Activated CD8-positive, alpha-beta memory T cell treated with anti-CD3 and anti-CD28 coated beads, Interleukin-2, amount 50 U/mL, for 1 hour (primary cell): Measurements from ENCODE around the gene COG7.
"Not testable (repeated sequence)": the region's sequence is repeated elsewhere in the genome, so short reads cannot be mapped to it uniquely, and the experiment has no call there.

ENCODE experiments used
- DNase-seq: peaks from one replicate; pipeline ENCODE4 v3.0.0-alpha.2; 2020; ENCODE audit errors: extremely low read depth

Gene COG7

DNA sequence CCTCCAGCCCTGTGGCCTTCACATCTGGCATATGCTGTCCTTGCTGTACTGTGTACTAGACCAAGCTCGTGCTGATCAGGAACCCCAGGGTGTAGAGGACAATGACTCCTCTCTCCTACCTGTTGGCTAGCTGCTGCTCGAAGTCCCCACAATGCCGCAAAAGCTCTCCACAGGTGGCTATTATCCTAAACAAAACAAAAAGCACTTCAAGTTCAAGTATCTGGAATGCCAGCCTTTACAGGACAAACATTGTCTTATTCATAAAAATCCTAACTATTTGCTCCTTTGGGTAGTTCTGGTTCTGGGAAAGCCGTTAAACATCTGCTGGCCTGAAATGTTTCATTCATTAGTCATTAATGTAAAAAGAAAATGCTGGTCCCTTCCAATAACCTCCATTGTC is 42.8 kb downstream of the COG7 start:
- DNase-seq = no peak

DNA sequence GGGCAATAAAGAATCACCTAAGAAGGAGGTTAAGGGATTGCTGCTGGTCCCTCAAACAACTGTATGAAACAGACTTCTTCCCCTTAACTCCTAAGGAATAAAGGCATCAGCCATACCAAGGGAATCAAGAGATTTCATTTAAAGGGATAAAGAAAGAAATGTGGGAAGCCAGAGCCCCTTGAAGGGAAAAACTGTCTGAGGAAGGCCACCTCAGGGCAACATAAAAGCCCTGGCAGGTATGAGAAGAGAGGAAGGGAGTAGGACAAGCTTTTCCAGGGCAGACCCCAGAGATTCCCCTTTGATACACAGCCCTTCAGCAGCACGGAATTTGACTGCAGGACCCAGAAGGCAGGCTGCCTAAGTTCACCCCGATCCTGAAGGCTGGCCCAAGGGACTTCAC is 43.5 kb downstream of the COG7 start:
- DNase-seq = no peak

DNA sequence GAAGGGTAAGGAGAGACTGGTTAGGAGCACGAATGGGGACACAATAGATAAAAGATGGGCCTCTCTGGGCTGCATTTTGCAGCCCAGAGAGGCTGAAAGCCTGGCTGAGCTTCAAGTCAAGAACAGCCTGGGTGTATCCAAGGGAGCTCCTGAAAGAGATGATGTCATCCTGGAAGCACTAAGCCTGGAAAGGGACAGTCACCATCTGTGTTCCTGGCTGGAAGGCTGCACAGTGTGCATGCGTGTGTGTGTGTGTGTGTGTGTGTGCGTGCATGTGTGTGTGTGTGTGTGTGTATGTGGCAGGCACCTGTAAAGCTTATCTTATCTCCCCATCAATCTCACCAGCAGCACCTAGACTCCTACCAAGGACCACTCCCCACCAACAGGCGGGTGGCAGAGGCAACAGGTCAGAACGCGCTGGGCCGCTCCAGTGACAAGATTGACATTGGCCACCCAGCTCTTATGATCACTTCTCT is 44.1 kb downstream of the COG7 start:
- DNase-seq = no peak

DNA sequence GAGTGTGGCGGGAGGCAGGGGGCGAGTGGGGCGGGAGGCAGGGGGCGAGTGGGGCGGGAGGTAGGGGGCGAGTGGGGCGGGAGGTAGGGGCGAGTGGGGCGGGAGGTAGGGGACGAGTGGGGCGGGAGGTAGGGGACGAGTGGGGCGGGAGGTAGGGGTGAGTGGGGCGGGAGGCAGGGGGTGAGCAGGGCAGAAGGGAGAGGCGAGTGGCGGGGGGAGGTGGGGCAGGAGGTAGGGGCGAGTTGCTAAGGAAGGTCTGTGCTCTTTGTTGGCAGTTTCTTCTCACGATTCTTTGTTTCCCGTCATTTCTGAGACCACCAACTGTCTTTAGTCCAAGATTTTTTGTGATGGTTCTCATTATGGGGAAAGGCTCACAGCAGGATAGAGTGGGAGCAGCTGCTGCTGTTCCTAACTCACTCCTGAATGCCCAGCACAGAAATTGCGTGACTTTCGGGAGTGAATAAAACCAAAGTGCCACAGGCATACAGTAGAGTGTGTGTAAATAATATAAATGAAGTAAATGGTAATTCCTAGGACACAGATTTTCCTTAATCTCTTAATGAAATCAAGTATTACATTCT is 44.7 kb downstream of the COG7 start:
- no peak for DNase-seq

DNA sequence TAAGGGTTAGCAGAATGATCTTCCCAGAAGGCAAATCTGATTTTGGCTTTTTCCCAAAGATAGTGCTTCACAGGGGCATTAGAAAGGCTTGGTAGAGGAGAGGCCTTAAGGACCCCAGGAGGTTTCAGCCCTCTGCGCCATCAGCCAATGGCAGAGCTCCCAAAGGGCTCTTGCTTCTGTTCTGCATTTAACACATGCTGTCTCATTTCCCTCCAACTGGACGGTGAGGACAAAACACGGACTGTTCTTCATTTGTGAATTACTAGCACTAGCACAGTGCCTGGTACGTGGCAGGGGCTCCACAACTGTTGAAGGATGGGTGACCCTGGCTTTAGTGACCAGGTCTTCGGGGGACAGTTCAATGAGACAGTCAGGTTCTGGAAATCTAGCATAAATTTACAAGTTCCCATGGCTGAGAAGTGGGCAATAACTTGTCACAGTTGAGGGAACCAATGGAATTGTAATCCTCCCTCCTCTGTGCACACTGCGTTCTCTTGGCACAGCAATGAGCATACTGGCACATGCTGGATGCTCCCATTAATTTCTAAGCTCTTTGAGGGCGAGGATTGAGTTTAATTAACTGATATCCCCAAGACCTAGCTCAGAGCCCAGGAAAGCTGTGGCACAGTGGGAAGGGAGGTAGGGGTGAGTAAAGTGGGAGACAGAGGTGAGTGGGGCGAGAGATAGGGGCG is 45.4 kb downstream of the COG7 start:
- DNase-seq = no peak

DNA sequence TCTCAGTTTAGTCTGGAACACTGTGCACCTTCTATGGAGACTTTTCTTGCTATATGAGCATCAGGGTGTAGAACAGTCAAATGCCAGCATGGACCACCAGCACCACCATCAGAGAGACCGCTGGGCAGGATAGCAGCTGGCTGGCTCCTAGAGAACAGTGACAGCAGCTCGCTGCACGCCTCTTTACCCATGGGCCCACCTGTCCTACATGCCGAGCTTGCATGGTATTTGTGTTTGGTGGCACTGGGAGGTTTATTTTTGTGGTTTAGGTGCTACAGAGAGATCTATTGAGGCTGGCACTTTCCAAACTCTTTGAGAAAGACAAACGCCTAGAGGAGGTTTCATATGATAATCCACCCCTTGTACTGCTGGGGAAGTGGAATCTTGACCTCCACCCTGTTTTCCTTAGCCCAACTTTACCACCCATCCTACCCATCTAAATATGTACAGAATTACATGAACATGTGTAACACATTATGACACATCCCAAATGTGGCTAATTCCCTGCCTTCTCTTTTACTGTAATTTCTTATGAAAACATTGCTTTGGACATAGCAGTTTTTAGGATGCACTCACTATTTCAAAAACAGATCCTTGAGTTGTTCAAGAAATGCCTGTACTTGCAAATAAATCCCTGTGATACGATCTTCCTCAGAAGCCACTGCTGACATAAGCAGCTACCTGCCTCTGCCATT is 46.3 kb downstream of the COG7 start:
- no peak for DNase-seq

DNA sequence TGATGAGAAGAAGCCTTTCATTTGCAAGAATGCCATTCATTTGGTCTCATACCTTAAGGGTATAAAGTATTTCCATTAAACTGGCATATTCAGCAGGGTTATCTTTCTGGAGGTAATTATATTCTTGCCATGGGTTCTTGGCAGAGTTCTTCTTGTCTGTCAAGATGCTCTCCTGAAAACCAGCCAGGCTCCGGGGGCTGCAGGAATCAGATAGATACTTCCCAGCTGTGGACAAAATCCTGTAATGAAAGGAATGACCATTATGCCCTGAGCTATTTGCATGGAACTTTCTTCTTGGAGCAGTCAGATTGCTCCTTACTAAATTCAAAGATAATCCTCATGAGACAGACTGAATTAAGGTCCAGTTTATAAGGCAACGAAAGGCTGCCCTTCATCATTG is 47.0 kb downstream of the COG7 start:
- no peak for DNase-seq

DNA sequence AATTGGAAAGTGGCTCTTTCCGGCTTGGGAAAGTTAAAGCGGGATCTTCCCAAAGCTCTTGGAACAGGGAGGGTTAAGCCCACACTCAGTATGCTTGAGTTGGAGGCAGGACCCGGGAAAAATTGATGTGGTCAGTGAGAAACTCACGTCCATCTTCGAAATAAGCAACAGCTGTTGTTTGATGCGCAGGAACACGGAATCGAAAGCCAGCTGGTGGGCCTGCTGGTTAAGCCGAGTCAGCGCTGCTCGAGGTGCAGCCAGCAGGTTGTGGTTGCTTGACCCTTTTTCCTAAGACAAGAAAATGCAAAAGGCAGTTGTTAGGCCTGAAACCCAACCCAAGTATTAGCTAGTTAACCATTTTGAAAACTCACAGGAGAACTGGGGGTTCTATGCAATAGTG is 49.4 kb downstream of the COG7 start:
- DNase-seq = no peak

DNA sequence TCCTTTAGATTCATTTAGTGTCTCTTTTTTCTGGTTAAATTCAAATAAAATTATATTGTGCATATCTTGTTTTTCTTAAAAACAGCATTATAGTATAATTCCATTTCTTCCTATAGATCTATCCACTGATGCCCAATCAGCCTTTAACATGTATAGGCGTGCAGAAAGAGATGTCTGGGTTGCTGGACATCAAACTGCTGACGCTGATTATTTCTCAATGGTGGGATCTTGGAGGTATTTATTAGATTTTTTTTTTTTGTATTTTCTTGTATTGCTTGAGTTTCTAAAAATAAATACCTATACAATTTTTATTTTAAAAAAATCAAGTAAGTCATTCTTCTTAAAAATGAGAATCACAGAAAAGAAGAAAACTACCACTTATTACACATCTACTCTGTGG is 50.9 kb downstream of the COG7 start:
- DNase-seq = no peak

DNA sequence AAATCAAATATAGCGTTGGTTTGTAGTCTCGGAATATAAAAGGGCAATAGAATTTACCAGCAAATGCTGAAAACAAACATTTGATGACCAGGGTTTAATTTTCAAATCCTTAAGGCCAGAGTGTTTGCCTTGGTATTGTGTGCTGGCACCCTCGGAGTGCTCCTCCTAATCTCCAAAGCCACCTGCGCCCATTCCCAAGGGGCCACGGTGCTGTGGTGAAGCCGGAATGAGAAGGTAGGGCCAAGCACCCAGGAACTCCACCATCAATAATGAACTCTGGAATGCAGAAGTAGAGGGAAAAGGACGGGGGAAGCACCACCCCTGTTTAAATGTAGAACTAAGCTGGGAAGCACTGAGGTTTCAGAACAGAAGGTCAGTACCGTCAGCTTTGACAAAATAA is 51.9 kb downstream of the COG7 start:
- DNase-seq = no peak

DNA sequence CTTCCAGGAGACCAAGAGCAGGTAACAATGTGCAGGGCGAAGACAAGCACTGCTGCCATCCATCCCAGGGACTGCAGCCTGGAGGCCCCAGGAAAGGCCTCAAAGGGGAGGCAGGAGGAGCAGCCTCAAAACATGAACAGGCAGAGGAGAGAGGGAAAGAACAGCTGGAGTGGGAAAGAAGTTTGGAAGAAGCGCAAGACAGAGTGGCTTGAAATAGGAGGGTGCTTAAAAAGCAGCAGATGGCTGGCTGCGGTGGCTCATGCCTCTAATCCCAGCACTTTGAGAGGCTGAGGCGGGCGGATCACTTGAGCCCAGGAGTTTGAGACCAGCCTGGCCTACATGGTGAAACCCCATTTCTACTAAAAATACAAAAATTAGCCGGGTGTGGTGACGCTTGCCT is 52.5 kb downstream of the COG7 start:
- not testable (repeated sequence) for DNase-seq

DNA sequence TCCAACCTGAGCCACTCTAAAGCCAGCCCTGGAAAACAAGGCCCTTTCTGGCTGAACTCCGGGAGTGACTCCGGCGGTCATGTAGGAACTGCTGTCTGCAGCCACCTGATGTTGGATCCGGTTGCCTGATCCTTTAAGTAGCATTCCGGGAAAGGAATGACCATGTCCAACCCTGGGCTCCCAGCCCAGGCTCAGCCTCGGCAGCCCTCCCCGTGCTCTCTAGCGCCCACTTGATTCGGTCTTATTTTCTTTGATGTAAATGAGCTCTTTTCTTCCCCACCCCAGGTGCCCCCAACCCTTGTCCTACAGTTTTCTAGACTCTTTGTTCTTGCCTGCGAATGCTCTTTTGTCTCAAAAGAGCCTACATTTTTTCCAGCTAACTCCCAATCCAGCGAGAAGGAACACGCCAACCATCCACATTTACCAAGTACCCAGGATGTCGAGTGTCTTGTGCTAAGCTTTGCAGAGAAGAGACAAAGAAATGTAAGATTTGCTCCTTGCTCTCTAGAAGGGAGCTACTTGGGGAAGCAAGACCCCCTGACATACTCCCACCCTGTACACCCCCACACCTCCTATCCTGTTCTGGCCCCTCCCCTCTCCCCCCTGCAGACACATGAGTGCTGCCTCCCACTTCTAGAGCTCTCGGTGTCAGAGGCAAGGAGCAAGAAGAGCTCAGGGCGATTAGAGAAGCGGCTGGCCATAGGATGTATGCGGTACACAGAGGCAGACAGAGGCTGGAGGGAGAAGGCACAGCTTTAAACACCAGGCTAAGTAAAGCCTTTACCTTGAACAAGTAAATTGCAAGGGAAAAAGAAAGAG is 53.8 kb downstream of the COG7 start:
- DNase-seq = no peak

DNA sequence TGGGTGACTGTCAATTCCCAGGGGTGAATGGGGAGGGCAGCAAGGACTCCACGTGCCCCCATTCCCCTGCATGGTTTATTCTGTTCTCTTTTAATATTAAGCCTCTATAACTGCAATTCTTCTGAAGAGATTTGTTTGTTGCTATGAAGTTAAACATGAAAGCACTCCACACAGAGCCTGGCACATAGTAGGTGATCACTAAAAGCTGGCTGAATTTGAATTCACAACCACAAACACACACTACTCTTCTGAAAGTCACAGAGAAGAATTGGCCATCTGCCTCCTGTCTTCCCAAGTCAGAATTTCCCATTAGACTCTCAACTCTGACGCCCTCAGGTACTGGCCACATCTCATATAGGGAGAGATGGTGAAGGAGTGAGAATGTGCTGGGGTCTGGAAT is 55.5 kb downstream of the COG7 start:
- DNase-seq = no peak

DNA sequence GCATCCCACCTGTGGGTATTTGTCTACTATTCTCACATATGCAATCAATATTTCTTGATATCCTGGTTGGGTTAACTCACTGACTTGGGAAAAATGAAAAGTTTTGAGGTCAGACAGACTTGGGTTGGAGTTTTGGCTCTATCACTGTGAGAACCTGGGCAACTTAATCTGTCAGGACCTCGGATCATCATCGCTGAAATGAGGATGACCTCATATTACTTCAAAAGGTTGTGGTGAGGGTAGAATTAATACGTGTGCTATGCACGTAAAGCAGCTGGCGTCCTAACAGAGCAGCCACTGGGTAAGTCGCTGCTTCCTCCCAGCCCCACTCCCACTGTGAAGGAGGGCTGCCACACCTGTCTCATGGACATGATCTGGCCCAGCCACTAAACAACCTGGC is 57.3 kb downstream of the COG7 start:
- DNase-seq = no peak

DNA sequence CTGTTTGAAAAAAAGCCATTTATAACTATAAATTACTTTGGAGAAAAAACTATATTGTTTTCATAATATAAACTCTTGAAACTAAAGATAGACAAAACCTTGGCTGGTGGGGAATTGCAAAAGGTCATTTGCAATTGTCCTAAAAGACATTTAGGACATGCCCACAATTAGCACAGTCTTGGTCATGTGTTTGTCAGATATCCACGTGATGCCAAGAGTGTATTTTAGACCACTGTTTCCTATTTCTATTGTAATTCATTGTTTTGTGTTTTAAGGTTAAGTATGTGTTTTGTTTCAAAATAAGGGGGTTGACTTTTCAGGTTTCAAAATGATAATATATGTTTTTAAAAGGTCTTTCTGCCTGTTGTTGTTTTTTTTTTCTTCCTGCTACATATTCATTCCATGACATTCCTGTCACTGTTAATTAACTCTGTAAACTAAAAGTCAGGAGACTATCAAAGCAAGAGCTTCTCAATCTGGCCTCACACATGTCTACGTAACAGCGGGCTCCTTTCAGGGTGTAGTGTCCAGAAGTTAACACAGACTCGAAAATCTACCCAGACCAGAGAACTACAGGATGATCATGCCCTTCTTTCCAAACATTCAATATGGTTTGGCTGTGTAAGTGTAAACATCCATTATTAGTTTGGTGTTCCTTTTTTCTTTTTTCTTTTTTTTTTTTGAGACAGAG is 58.7 kb downstream of the COG7 start:
- DNase-seq = no peak

DNA sequence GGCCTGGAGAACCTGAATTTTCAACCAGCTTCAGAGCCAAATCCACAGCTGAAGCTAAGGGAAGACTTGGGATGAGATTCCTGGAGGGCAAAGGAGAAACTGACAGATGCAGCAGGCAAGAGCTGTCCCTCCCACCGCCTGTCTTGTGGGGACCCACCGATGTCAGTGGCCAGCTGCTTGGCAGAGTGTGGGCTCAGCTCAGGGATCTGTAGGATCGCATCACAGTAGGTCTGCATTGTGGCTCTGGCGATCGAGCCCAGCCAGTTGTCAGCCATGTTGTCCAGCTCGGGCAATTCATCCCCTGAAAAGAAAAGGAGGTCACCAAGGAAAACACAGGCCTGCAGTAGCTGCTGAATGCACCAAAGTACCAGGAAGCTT is 60.8 kb downstream of the COG7 start:
- no peak for DNase-seq

DNA sequence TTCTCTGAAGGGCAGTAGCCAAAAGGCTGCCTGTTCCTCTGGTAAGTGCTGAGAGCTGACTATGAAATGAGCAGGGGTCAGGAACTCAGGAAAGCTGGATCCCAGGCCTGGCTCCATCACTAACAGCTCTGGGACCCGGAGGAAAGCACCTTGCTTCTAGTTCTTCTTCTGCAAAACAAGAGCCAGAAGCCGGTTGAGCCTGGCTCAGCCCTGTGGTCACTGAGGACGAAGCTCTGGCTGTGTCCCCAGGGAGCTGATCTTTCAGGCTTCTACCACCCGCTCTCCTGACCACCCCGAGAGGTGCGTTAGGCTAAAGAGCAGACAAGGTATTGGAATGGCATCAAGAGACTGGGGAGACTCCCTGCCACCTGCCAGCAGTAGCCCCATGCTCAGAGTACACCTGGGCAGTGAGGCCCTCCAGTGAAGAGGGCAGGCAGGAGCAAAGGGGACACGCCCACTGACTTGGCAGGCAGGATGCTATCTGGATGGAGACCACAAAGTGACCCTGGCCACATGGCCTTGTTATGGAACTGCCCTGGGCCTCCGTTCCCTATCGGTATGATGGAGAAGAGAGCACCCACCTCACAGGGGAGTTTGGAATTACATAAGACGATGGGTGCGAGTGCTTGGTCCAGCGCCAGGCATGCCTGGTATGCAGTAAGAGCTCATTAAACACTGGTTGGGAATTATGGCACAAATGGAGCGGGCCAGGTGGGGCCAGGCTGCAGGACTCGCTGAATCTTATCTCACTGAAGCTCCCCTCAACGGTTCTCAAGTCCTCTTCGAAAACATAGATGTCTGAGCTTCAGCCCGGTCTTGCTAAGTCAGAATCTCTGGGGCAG is 61.4 kb downstream of the COG7 start:
- DNase-seq = no peak

DNA sequence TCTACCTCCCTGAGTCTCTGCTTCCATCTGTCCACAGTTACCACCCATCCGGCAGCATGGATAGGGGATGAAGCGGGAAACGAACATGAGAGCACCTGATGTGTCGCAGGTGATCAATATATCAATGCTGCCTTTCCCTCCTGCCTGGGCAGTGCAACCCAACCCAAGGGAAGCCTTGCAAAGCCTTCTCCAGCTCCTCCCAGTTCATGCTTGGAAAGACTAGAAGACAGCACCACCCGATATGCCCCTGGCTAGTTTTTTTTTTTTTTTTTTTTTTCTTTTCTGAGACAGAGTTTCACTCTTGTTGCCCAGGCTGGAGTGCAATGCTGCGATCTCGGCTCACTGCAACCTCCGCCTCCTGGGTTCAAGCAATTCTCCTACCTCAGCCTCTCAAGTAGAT is 63.1 kb downstream of the COG7 start:
- not testable (repeated sequence) for DNase-seq

DNA sequence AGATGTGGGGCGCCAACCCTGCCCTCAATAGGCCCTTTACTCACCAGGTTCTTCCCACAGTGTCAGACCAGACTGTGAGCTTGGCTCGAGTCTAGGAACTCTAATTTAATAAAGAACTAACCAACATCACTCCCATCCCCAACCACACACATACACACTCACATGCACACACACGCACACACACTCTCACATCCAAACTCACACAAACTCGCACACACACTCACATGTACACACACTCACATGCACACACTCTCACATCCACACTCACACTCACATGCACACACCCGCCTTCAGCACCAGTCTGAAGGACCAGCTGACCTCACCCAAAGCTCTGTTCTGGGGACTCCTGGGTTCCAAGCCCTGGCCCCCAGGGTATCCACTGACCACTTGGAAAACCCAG is 63.8 kb downstream of the COG7 start:
- no peak for DNase-seq

DNA sequence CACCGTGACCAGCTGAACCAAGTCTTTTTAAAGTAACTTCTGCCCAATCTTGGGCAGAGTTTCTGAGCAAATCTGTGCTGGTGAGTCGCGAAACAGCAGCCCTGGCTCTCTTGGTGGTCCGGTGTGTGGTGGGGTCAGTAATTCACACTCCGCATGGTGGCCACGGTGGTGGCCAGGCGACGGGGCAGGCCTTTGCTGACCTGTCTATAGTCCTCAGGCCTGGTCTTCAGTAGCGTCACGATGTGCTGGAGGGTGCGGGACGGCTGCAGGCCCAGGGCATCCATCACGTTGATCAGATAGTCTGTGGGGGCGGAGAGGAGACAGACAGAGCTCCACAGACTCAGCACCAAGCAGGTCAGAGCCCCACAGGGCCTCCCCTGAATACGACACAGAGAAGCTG is 64.2 kb downstream of the COG7 start:
- DNase-seq = no peak

DNA sequence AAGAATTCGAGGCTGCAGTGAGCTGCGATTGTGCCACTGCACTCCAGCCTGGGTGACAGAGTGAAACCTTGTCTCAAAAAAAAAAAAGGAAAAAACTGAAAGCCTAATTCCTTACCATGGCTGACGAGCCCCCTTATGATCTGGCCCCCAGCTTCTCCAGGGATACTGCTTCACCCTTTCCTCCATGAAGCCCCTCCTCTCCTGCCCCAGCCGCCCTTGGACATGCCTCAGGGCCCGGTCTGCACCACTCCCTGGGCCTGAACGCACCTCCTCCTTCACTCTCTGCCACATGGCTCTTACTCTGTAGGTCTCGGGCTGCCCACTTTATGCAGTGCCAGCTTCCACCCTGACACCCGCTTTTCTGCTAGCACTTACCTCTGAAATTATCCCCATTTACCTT is 65.3 kb downstream of the COG7 start:
- no peak for DNase-seq
